ENCODE measurements around the gene NSD2.

NSD2 gene

GRCh38 chr4:1937550-1937949 is 66.4 kb downstream of the NSD2 start:
- TF ChIP-seq CTCF (IDR thresholded peaks at IDR 0.05) = no peak

GRCh38 chr4:1938027-1938426 is 66.8 kb downstream of the NSD2 start:
- no peak for TF ChIP-seq CTCF (IDR thresholded peaks at IDR 0.05)

GRCh38 chr4:1939664-1940509 is 68.7 kb downstream of the NSD2 start:
- TF ChIP-seq CTCF (IDR thresholded peaks at IDR 0.05) = no peak

- TF ChIP-seq CTCF (IDR thresholded peaks at IDR 0.05) = no peak
These were observed 69.4 kb downstream of the NSD2 start for GRCh38 chr4:1940566-1940965.

- no peak for TF ChIP-seq CTCF (IDR thresholded peaks at IDR 0.05)
These were observed 72.7 kb downstream of the NSD2 start for GRCh38 chr4:1943928-1944327.

- no peak for TF ChIP-seq CTCF (IDR thresholded peaks at IDR 0.05)
These were observed 74.1 kb downstream of the NSD2 start for GRCh38 chr4:1945124-1945895.

GRCh38 chr4:1945912-1946311 is 74.7 kb downstream of the NSD2 start:
- no peak for TF ChIP-seq CTCF (IDR thresholded peaks at IDR 0.05)
